PC-3 (cell line): ENCODE data around the gene ELAVL3.

Experiments used
- CTCF ChIP-seq: fragments of 300-600 bp; sonication (generic); conservative IDR thresholded peaks from 2 replicates; pipeline ENCODE4 v1.5.1; 2017; ENCODE audit warnings: antibody characterized with exemption, low read depth, mild to moderate bottlenecking, low read length
- EZH2 ChIP-seq: fragments of 300-600 bp; sonication (generic); IDR thresholded peaks from one replicate; pipeline ENCODE4 v1.6.1; 2017; ENCODE audit warnings: antibody characterized with exemption, mild to moderate bottlenecking, low read length; ENCODE audit not compliant: unreplicated experiment

GRCh38 chr19:11437955-11438354 lies 42.9 kb downstream of the ELAVL3 start:
- TF ChIP-seq CTCF = no peak
- TF ChIP-seq EZH2 = no peak
